HG03066 (cell line): ENCODE results near the gene RFX8.
"Not testable (repeated sequence)": the region's sequence is repeated elsewhere in the genome, so short reads cannot be mapped to it uniquely, and the experiment has no call there.

Experiments
- ATAC-seq: cut with Tn5 transposase; IDR thresholded peaks from one replicate; pipeline ENCODE4 v1.9.1; 2021; ENCODE audit warnings: low read depth; ENCODE audit not compliant: unreplicated experiment

The RFX8 gene

DNA sequence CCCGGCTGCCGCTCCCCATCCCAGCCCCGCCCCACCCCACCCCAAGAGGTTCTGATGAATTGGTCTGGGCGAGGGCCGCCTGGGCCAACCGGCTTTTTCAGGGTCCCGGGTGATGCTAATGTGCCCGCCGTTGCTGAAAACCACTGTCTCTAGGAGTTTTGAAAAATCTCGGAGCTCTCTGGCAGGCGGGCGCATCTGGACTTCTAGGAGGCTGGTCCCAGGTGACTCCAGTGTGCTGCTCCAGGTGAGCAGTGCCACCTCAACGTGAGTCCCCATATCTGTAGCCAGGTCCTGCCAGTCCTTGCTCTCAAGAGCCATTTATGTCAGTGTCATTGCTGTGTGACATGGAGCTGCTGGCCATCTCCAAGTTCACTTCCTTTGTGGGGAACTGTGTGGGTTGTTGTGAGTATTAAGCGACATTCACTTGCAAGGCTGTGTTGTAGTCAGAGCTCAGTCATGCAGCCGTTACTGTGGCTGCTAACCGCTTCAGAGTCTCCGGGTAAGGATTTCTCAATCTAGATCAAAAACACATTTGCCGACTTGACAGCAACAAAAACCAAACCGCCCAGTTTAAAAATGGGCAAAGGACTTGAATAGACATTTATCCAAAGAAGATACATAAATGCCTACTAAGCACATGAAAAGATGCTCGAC, at the start of gene RFX8:
TSS of gene RFX8 (minus strand) at position 382 of the 654 bp plus-strand sequence. CDS start 8,264 bp downstream, outside the sequence.
- no peak for ATAC-seq

GRCh38 chr2:101521487-101521886, 46.6 kb upstream of the RFX8 start:
- ATAC-seq: no peak

DNA sequence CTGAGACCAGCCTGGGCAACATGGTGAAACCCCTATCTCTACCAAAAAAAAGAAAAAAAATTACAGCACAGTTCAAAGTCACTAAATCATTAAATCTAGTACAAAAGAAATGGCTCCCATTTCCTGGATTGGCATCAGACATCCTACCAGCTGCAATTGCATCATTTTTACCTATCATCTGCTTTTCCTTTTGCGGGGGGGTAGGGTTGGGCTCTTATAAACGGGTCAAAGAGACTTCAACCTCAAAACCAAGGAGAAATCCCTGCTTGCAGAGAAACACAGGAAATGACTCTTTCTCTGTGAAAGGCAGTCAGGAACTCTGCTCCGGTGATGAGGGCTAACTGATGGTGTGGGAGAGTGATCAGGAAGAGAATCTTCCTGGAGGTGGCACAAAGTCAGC, 45.3 kb upstream of the RFX8 start:
- no peak for ATAC-seq

GRCh38 chr2:101518578-101519492, 43.9 kb upstream of the RFX8 start:
- ATAC-seq: no peak

GRCh38 chr2:101517758-101518271, 42.9 kb upstream of the RFX8 start:
- ATAC-seq: no peak

GRCh38 chr2:101516823-101517690, 42.1 kb upstream of the RFX8 start:
- ATAC-seq: no peak

DNA sequence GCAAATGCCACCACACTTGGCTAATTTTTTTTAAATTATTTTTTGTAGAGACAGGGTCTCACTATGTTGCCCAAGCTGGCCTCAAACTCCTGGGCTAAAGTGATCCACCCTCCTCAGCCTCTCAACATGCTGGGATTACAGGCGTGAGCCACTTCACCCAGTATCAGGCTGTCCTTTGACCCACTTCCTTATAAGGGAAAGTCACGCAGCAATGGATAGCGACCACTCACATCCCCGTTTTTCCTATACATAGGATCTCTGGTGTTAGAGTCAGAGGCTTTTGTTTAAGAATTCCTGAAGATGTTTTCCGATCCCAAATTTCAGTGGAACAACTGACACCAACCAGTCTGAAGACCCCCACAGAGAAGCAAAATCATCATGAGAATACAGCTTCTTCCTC, 41.4 kb upstream of the RFX8 start:
- no peak for ATAC-seq

GRCh38 chr2:101515477-101515876, 40.6 kb upstream of the RFX8 start:
- no peak for ATAC-seq

- ATAC-seq: no peak
Measured at GRCh38 chr2:101512993-101513392, 38.1 kb upstream of the RFX8 start.

- no peak for ATAC-seq
Measured at GRCh38 chr2:101511381-101511780, 36.5 kb upstream of the RFX8 start.

GRCh38 chr2:101509499-101510284, 34.8 kb upstream of the RFX8 start:
- ATAC-seq: no peak

DNA sequence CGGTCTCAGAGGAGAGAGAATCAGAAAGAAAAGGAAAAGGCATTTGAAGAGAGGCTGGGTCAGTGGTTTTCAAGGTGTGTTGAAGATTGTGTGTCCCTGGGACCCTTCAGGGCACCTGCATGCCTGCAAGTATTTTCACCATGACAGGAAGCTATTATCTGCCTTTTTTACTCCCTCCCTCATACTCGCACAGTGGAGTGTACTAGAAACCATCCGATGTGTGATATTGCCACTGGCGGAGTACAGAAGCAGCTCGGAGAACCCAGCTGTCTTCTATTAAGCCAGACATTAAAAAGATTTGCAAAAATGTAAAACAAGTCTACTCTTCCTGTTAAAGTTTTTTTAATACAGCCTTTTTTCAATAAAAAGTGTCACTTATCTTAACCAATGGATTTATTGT, 33.7 kb upstream of the RFX8 start:
- ATAC-seq: no peak

DNA sequence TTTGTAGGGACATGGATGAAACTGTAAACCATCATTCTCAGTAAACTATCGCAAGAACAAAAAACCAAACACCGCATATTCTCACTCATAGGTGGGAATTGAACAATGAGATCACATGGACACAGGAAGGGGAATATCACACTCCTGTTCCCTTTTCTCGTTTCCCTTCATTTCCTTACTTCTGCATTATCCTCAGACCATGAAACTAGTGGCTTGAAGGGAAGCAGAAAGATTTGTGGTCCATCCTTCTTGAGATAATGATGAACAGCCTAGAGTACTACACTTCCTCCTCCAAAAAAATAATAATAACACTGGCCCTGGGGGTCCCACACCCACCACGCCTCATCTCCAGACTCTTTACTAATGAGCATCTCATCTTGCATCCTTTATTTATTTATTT, 30.4 kb upstream of the RFX8 start:
- not testable (repeated sequence) for ATAC-seq

DNA sequence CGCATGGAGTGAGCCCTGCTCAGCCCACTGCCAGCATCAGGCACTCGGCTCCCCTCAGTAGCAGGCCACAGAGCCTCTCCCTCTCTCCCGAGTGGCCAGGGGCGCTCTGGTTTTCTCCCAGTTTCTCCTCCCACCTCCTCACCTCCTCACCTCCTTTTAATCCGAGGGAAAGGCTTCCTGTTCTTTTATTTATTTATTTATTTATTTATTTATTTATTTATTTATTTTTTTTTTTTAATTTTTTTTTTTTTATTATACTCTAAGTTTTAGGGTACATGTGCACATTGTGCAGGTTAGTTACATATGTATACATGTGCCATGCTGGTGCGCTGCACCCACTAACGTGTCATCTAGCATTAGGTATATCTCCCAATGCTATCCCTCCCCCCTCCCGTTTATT, 29.8 kb upstream of the RFX8 start:
- ATAC-seq: not testable (repeated sequence)

DNA sequence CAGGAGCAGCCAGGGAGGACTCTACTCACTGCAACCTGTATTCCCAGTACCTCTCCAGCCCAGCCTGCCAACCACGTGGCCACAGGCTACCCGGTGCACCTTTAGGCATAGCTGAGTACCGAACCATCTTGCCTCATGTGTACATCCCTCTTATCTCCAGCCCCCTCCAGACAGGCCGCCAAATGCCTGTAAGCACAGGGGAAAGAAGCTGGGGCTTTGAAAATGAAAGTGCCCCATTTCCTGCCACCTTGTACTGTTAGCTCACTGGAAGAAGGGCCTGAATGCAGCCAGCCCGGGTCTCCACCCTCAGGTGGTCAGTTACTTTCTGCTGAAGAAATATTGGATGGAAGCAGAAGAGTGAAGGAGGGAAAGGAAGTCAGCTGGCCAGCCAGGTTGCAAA, 27.2 kb upstream of the RFX8 start:
- ATAC-seq: no peak

DNA sequence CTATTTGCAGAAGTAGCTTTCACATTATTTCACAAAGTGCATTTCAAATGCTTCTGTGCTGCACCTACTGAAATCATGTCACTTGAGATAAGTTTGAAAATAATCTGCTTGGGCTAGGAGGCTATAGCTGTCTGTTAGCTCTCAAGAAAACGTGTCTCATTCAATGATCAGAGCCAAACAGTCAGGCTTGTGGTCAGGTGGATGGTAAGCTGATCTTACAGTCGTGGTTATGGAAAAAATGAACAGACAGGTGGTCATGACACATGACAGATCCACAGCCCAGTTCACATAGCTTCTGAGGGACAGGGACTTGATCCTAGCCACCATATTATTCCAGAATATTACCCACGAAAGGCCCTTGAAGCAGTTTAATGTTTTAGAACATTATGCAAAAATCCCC, 26.5 kb upstream of the RFX8 start:
- no peak for ATAC-seq

DNA sequence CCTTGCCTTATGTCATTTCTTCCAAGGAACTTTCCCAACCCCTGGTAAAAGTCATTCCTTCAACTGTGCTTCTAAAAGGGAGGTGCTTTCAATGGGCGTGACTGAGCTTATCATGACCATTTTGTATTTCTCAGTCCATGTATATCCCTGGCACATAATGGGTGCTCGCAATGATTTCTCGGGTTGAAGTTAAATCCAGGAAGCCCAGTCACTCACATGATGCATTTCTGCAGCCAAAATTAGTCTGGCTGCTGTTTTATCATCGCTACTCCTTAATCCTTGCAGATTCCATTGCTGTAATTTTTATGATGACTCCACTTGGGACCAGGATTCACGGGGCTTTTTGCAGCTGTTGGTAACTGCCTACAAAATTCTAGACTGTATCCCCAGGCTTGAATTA, 25.9 kb upstream of the RFX8 start:
- ATAC-seq: no peak

DNA sequence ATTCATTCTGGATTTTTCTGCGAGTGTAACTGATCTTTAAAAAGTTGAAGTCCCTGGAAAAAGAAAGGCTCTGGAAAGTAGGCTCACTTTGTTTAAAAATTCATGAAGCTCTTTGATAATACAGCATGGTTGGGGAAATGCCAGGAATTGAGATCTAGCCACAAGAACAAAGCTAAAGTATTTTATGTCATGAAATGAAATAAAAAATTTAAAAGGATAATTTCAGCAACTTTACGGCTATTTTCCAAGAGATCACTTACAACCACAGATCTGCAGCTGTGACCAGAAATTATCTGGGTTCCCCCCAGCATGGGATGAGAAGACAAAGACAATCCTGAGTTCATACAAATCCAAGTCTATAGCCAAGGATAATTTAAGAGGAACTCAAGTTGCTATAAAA, 25.3 kb upstream of the RFX8 start:
- no peak for ATAC-seq

DNA sequence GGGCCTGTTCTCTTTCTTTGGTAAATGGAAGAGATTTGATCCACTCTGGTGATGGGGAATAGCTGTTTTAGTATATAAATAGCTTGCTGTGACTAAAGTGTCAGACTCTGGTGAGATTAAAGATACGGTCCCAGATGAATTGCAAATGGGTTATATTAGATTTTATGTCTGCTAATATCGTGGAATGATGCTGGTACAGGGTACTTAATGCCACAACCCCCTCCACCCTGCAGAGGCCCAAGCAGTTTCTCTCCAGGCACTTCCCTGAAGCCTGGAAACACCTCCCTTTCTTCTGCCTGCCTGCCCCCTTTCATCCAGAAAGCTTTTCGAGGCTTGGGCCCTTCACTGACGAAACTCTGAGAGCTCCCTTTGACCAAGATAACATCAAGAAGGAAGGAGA, 21.4 kb upstream of the RFX8 start:
- no peak for ATAC-seq

DNA sequence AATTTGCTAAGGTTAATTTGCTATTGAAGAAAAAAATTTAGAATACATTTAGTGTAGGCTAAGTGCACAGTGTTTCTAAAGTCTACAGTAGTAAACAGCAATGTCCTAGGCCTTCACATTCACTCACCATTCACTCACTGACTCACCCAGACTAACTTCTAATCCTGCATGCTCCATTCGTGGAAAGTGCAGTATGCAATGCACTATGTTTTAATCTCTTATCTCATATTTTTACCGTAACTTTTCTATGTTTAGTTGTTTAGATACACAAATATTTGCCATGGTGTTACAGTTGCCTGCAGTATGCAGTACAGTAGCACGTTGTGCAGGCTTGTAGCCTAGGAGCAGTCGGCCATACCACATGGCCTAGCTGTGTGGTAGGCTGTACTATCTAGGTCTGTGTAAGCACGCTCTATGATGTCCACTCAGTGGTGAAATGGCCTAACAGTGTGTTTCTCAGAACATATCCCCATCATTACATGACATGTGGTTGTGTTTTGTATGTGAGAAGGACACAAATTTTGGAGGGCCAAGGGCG, 18.1 kb upstream of the RFX8 start:
- ATAC-seq: no peak
